GM12872 (cell line): ENCODE results near the gene PHACTR3.

ENCODE experiments used
- CTCF ChIP-seq: IDR thresholded peaks from 3 replicates; pipeline ENCODE4 v1.5.1; 2011; ENCODE audit warnings: low read depth, mild to moderate bottlenecking, low read length, moderate library complexity; ENCODE audit not compliant: insufficient read depth

The PHACTR3 gene

DNA sequence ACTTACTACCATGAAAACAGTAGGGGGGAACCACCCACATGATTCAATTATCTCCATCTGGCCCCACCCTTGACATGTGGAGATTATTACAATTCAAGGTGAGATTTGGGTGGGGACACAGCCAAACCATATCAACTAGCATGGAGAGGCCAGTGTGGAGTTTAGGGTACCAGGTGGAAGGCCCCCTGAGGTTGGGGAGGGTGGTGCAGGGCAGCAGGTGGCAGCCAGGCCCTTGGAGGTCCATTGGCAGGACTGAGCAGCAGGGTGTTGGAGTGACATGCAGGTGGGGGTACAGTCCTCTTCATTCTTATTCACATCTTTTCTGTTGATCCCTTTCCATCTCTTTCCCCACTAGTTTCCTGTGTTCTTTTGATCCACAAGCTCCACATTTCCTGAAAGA is 42.9 kb downstream of the PHACTR3 start:
- TF ChIP-seq CTCF: no peak

DNA sequence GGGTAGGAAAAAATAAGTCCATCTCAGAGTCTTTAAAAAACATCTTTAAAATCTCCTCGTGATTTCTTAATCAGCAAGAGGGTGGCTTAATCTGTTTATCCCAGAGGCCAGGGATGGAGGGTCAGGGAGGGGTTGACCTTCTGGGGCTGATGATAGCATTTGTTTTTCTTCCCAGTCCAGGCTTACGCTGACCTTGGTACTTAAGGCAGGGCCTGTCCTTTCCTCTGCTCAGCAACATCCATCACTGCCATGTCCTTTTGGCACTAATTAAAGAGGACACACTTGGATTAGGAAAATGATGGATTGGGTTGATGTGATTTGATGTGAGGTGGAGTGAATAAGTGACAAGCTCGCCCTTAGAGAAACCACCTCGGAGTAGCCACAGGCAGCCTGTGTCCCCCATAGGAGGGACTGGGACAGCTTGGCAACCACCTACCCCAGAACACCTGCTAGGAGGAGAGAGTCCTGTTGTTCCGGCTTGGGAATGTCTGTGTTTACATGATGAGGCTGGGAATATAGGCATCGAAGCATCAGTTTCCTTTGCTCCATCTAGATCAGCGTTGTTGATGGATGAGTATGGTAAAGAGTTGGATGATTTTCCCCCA is 44.2 kb downstream of the PHACTR3 start:
- TF ChIP-seq CTCF: no peak

DNA sequence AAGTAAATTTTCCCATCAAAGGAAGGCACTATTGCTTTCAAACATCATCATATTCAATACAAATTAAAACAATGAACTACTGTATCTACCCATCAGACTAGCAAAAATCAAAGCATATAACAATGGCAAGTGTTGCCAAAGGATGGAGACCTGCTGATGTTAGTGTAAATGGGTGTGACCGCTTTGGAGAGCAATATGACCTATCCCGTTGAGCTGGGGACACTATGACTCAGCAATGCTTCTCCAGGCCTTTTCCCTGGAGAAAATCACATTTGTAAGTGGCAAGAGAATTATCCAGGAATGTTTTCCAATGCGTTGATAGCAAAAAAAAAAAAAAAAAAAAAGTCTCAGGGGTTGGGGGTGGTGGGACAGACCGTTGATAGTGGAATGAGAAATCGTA is 46.1 kb downstream of the PHACTR3 start:
- no peak for TF ChIP-seq CTCF

GRCh38 chr20:59652381-59652780 is 48.0 kb downstream of the PHACTR3 start:
- TF ChIP-seq CTCF: no peak

DNA sequence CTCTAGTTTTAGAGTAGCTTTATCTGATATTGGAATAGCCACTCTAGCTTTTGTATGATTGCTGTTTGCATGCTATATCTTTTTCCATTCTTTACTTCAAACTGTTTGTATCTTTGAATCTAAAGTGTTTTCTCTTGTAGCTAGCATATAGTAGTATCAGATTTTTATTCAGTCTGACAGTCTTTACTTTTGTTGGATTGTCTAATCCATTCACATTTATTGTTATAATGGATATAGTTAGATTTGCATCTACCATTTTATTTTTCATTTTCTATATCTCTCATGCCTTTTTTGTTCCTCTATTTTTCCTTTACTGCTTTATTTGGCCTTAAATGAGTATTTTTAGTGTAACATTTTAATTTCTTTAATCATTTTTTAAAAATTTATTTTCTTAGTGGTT is 52.1 kb downstream of the PHACTR3 start:
- no peak for TF ChIP-seq CTCF

GRCh38 chr20:59657459-59658046 is 53.2 kb downstream of the PHACTR3 start:
- no peak for TF ChIP-seq CTCF

DNA sequence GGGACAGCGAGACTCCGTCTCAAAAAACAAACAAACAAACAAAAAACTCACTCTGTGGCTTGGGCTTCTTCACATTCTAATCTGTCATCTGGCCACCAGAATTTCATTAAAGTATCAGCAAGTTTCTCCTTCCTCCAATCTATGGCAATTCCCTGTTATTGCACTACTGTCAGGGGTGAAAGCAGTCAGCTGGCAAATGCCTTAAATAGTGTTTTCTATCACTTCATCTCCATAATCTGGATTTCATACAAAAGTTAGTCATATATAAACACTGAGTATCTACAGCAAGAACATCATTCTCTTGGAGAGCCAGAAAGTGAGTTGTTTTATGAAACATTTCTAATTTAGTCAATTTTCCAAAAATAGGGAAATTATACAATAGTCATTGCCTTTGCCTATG is 56.1 kb downstream of the PHACTR3 start:
- no peak for TF ChIP-seq CTCF

DNA sequence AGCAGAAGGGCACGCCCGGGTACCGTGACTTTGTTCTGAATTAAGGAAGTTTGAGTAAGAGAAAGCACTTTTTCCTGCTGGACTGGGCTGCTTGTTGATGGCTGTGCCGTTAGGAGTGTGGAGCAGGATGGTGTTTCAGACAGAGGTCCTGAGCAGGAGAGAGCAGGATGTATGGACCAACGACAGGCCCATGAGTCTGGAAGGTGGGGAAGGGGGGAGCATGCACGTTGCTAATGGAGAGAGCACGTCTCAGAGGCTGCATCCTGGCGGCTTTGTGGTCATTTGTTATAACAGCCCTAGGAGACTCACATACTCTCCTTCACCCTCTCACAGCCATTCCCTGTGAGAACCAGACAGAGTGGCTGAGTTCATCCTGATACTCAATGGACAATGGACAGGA is 56.8 kb downstream of the PHACTR3 start:
- no peak for TF ChIP-seq CTCF
